GM12878 (cell line): ENCODE results near the gene MEOX1. TPM values are rescaled to one million over a fixed set of nuclear protein-coding genes. Genes with fewer than 3 reads are reported as not detected.

Source experiments
- ATAC-seq: fragments of 200-7000 bp; cut with Tn5 transposase; 3 replicates; pipeline ENCODE4 v1.9.1; 2020; ENCODE audit warnings: mild to moderate bottlenecking, moderate library complexity
- BruUV-seq: library from RNA; stranded (reverse); fragments of 400-500 nt; replicated peaks from 2 replicates; lab custom pipeline; 2021; lab: Mats Ljungman, UMichigan
- CTCF ChIA-PET: fragments of 300-600 bp; sonication (Branson Sonifier 250); formaldehyde crosslinking; extraction: SDS; loops from one replicate; lab custom pipeline; 2021; ENCODE audit warnings: inconsistent platforms; lab: Yijun Ruan, JAX
- POLR2A ChIA-PET: fragments of 350-600 bp; formaldehyde crosslinking; extraction: SDS; loops from one replicate; lab custom pipeline; 2021; ENCODE audit warnings: inconsistent platforms; lab: Charles Lee
- RAD21 ChIA-PET: fragments of 300-600 bp; sonication (Branson Sonifier 250); formaldehyde crosslinking; loops from one replicate; lab custom pipeline; 2023; ENCODE audit warnings: antibody characterized with exemption; ENCODE audit not compliant: unreplicated experiment; lab: Charles Lee
- SMC1A ChIA-PET: fragments of 300-600 bp; sonication (Branson Sonifier 250); formaldehyde crosslinking; loops from one replicate; lab custom pipeline; 2023; ENCODE audit not compliant: unreplicated experiment, uncharacterized antibody; lab: Charles Lee
- DNase-seq: peaks from one replicate; pipeline ENCODE4 v3.0.0-alpha.2; 2011; ENCODE audit warnings: low read depth, low spot score
- FAIRE-seq: peaks from 3 replicates; lab custom pipeline; 2011; peaks lifted over from hg19 to GRCh38; lab: Jason Lieb, UNC
- H2AFZ ChIP-seq: 2 replicates; pipeline ENCODE4 v1.6.0; 2011; ENCODE audit warnings: low read depth, low read length, control low read depth; ENCODE audit not compliant: control insufficient read depth
- H3K27ac ChIP-seq: 2 replicates; pipeline ENCODE4 v1.5.1; 2011; ENCODE audit warnings: control low read depth; ENCODE audit not compliant: control insufficient read depth, insufficient read depth
- H3K27me3 ChIP-seq, 2 experiments: replicated peaks in 1 of 2; 2 replicates each; pipeline versions ENCODE4 v1.6.0 to v1.6.1; 2011; ENCODE audit warnings: low read length in 1 of 2; ENCODE audit not compliant: control insufficient read depth in 2 of 2, insufficient read depth in 2 of 2
- H3K36me3 ChIP-seq, 2 experiments: 2 replicates each; pipeline ENCODE4 v1.5.1; 2011; ENCODE audit warnings: low read length in 1 of 2; ENCODE audit not compliant: control insufficient read depth in 2 of 2, insufficient read depth in 2 of 2
- H3K4me1 ChIP-seq: 2 replicates; pipeline ENCODE4 v1.6.1; 2011; ENCODE audit warnings: mild to moderate bottlenecking, low read length, moderate library complexity, mixed read lengths; ENCODE audit not compliant: control insufficient read depth, insufficient read depth
- H3K4me2 ChIP-seq: 2 replicates; pipeline ENCODE4 v1.6.0; 2011; ENCODE audit warnings: control low read depth; ENCODE audit not compliant: control insufficient read depth, insufficient read depth
- H3K4me3 ChIP-seq: fragments of 200-600 bp; sonication (generic); 2 replicates; pipeline ENCODE4 v1.5.1; 2016
- H3K79me2 ChIP-seq: 2 replicates; pipeline ENCODE4 v1.6.0; 2011; ENCODE audit warnings: low read length; ENCODE audit not compliant: control insufficient read depth, insufficient read depth
- H3K9ac ChIP-seq: 2 replicates; pipeline ENCODE4 v1.8.0; 2011; ENCODE audit warnings: low read length, control low read depth, mixed read lengths; ENCODE audit not compliant: control insufficient read depth, insufficient read depth
- H3K9me3 ChIP-seq: replicated peaks from 3 replicates; pipeline ENCODE4 v1.5.1; 2011; ENCODE audit warnings: mild to moderate bottlenecking, low read length; ENCODE audit not compliant: control insufficient read depth, insufficient read depth
- H4K20me1 ChIP-seq: 2 replicates; pipeline ENCODE4 v1.6.0; 2011; ENCODE audit not compliant: control insufficient read depth, insufficient read depth
- ATF2 ChIP-seq: IDR thresholded peaks from 2 replicates; pipeline ENCODE4 v1.6.1; 2012; ENCODE audit warnings: low read length, inconsistent platforms
- BMI1 ChIP-seq: fragments of 450-650 bp; IDR thresholded peaks from 2 replicates; pipeline ENCODE4 v1.6.1; 2016; ENCODE audit warnings: mild to moderate bottlenecking, moderate library complexity, borderline replicate concordance
- BRCA1 ChIP-seq: IDR thresholded peaks from 2 replicates; pipeline ENCODE4 v1.6.1; 2011; ENCODE audit warnings: low read depth, low read length, improper control_type of control experiment
- CEBPB ChIP-seq, 2 experiments: fragments of 150-350 bp in 1 of 2; IDR thresholded peaks; 2 replicates each; pipeline ENCODE4 v1.6.1; 2012 to 2014; ENCODE audit warnings: low read depth in 2 of 2, low read length in 2 of 2, borderline replicate concordance in 1 of 2, inconsistent platforms in 1 of 2
- CTCF ChIP-seq, 3 experiments: IDR thresholded peaks in 2 of 3; conservative IDR thresholded peaks in 1 of 3; 2 replicates each; pipeline ENCODE4 v1.5.1; 2011; ENCODE audit warnings: low read depth in 3 of 3, low read length in 3 of 3, mild to moderate bottlenecking in 3 of 3, control low read depth in 2 of 3, moderate library complexity in 2 of 3, inconsistent platforms in 1 of 3, mixed read lengths in 1 of 3; ENCODE audit not compliant: control insufficient read depth in 2 of 3, insufficient read depth in 1 of 3; ENCODE audit errors: extremely low read depth in 1 of 3
- GATAD2B ChIP-seq: fragments of 450-650 bp; conservative IDR thresholded peaks from 2 replicates; pipeline ENCODE4 v1.6.1; 2017; ENCODE audit warnings: low read depth, mild to moderate bottlenecking, moderate library complexity
- IRF4 ChIP-seq: IDR thresholded peaks from 2 replicates; pipeline ENCODE4 v1.6.1; 2011; ENCODE audit warnings: low read depth, low read length
- MTA3 ChIP-seq: IDR thresholded peaks from 2 replicates; pipeline ENCODE4 v1.6.1; 2012; ENCODE audit warnings: low read length, inconsistent platforms, borderline replicate concordance
- MYC ChIP-seq: IDR thresholded peaks from 2 replicates; pipeline ENCODE4 v1.6.1; 2011; ENCODE audit warnings: mild to moderate bottlenecking, low read length, moderate library complexity, inconsistent platforms; ENCODE audit not compliant: insufficient read depth, insufficient replicate concordance, insufficient read length, severe bottlenecking
- NRF1 ChIP-seq: conservative IDR thresholded peaks from 2 replicates; pipeline ENCODE4 v1.6.1; 2011; ENCODE audit warnings: mild to moderate bottlenecking, low read depth, low read length, improper control_type of control experiment
- POLR2AphosphoS5 ChIP-seq: IDR thresholded peaks from 2 replicates; pipeline ENCODE4 v1.6.1; 2011; ENCODE audit warnings: mild to moderate bottlenecking, low read length, inconsistent platforms
- PRDM15 ChIP-seq: fragments of 450-650 bp; formaldehyde crosslinking; IDR thresholded peaks from 2 replicates; pipeline ENCODE4 v1.4.0; 2020; ENCODE audit warnings: mild to moderate bottlenecking, moderate library complexity
- RAD21 ChIP-seq: IDR thresholded peaks from 2 replicates; pipeline ENCODE4 v1.6.1; 2011; ENCODE audit warnings: mild to moderate bottlenecking, low read depth, low read length, moderate library complexity; ENCODE audit not compliant: insufficient read depth
- SIN3A ChIP-seq: IDR thresholded peaks from 2 replicates; pipeline ENCODE4 v1.6.1; 2012; ENCODE audit warnings: low read depth, low read length, improper control_type of control experiment
- SUPT20H ChIP-seq: IDR thresholded peaks from 2 replicates; pipeline ENCODE4 v1.6.1; 2011; ENCODE audit warnings: low read depth, mild to moderate bottlenecking, low read length, moderate library complexity, borderline replicate concordance; ENCODE audit not compliant: control insufficient read depth
- TCF12 ChIP-seq: IDR thresholded peaks from 2 replicates; pipeline ENCODE4 v1.6.1; 2011; ENCODE audit warnings: low read depth, mild to moderate bottlenecking, low read length
- WGBS: methylation state at CpG from one replicate; pipeline ENCODE4 v1.1.6; 2016; ENCODE audit warnings: low lambda C conversion rate; ENCODE audit not compliant: insufficient replicate concordance, insufficient coverage; ENCODE audit errors: missing lambda C conversion rate; 5-methylcytosine and 5-hydroxymethylcytosine counted together
- in situ Hi-C: fragments of 300-500 bp; cut with MboI; formaldehyde crosslinking; loops from 9 replicates; pipeline ENCODE4 v1.14.3; 2018; ENCODE audit warnings: mixed read lengths
- intact Hi-C: fragments of 100-400 bp; cut with micrococcal nuclease; formaldehyde crosslinking; loops from one replicate; pipeline ENCODE4 v1.14.2; 2022; ENCODE audit not compliant: unreplicated experiment
- polyA plus RNA-seq, 11 experiments: library from polyadenylated mRNA; depleted of rRNA in 4 of 11; unstranded in 6 of 11; stranded (reverse) in 5 of 11; fragments of >200 nt; fragmentation: Nextera tagmentation in 4 of 11; fragmentation: Illumina TruSeq in 1 of 11; extraction: Ambion mirVana in 4 of 11; extraction: Trizol in 1 of 11; gene quantifications; 1 replicate in 1 of 11; 2 replicates in 10 of 11; pipeline versions ENCODE4 v1.2.1 to v1.2.3, GENCODE V29; 2011 to 2016; ENCODE audit warnings: inconsistent platforms in 2 of 11, missing spikeins in 2 of 11, low read depth in 1 of 11
- total RNA-seq, 4 experiments: library from RNA; depleted of rRNA in 3 of 4; stranded (reverse); fragments of >200 nt in 3 of 4; fragmentation: Illumina TruSeq in 1 of 4; extraction: Trizol in 1 of 4; gene quantifications; 2 replicates each; pipeline versions ENCODE4 v1.2.1 to v1.2.3, GENCODE V29; 2013 to 2021

The MEOX1 gene
- total and polyA plus RNA-seq, 10 of the 15 experiments (the other 5 are each of a cell fraction or from before 2014, with no cell fraction given): 0.19 to 9.4 (median 0.46) TPM

- H4K20me1 ChIP-seq: no peaks in the 10 kb centered on the region
- ChIA-PET CTCF (no interaction called here), POLR2A (no interaction called here), SMC1A (no interaction called here), RAD21 (no interaction called here)
- H3K9me3 ChIP-seq: no peaks in the 10 kb centered on the region
- DNase-seq (no peak), ATAC-seq (no peak), FAIRE-seq (no peak)
- no peaks in the 10 kb centered on the region for H3K79me2 ChIP-seq
- H3K4me1 ChIP-seq: no peaks in the 10 kb centered on the region
- intact Hi-C loops: no loop called here
- no peak overlapping the region for H2AFZ ChIP-seq
- no peak overlapping the region for H3K27ac ChIP-seq
- H3K4me2 ChIP-seq: no peak overlapping the region
- H3K4me3 ChIP-seq: no peak overlapping the region
- H3K27me3 ChIP-seq: no peaks in the 10 kb centered on the region
- no peaks in the 10 kb centered on the region for H3K36me3 ChIP-seq
- in situ Hi-C loops: no loop called here
- WGBS: 62% methylated on average over 4 of the region's 4 CpGs
- no peak overlapping the region for H3K9ac ChIP-seq
- no TSS peak for BruUV-seq
- TF ChIP-seq BRCA1: no peak
- TF ChIP-seq IRF4: no peak
- no peak for TF ChIP-seq TCF12
- no peak for TF ChIP-seq SUPT20H
- no peak for TF ChIP-seq CTCF (IDR thresholded peaks at IDR 0.05 in 2 of 3, conservative IDR thresholded peaks at IDR 0.05 in 1 of 3; ENCODE audit: control insufficient read depth in 2 of 3, extremely low read depth in 1 of 3, insufficient read depth in 1 of 3, low read depth in 3 of 3, low read length in 3 of 3)
- no peak for TF ChIP-seq ATF2
- TF ChIP-seq MTA3: no peak
- no peak for TF ChIP-seq POLR2AphosphoS5
- TF ChIP-seq BMI1: no peak
- no peak for TF ChIP-seq MYC
- no peak for TF ChIP-seq NRF1
- no peak for TF ChIP-seq RAD21
- no peak for TF ChIP-seq GATAD2B
- TF ChIP-seq PRDM15 (CRISPR knock-in tag): no peak
- no peak for TF ChIP-seq SIN3A
- TF ChIP-seq CEBPB (IDR thresholded peaks at IDR 0.05; ENCODE audit: borderline replicate concordance in 1 of 2, low read depth in 2 of 2, low read length in 2 of 2): no peak
Observed at GRCh38 chr17:43595466-43595865, 66.3 kb downstream of the MEOX1 start.
